Suprapubic skin (tissue), 4 donors: ENCODE data around the gene EPS8.

Experiments
- CTCF ChIP-seq, 2 donors: fragments of 200-600 bp in 1 of 2; fragments of 450-650 bp in 1 of 2; sonication (generic) in 1 of 2; IDR thresholded peaks; one replicate each; pipeline ENCODE4 v1.5.1; 2016 to 2019; ENCODE audit warnings: antibody characterized with exemption in 2 of 2, mild to moderate bottlenecking in 1 of 2, moderate library complexity in 1 of 2
- POLR2A ChIP-seq, 2 donors: fragments of 450-650 bp; IDR thresholded peaks; one replicate each; pipeline ENCODE4 v1.6.1; 2017; ENCODE audit warnings: antibody characterized with exemption in 2 of 2, mild to moderate bottlenecking in 2 of 2, moderate library complexity in 2 of 2
- POLR2AphosphoS5 ChIP-seq, 3 donors: sonication (generic); formaldehyde crosslinking; IDR thresholded peaks; one replicate each; pipeline ENCODE4 v1.6.1; 2017; ENCODE audit warnings: antibody characterized with exemption in 3 of 3

GRCh38 chr12:15688202-15688736 lies 100.9 kb downstream of the EPS8 start:
- peak in 1 of 2 donors; percentile 50 for TF ChIP-seq POLR2A (IDR thresholded peaks at IDR 0.05)
- no peak for TF ChIP-seq CTCF (IDR thresholded peaks at IDR 0.05)
- TF ChIP-seq POLR2AphosphoS5 (IDR thresholded peaks at IDR 0.05) = peak in 2 of 3 donors; percentile 13 to 50
